ENCODE results near the gene TNIP3.

DNA sequence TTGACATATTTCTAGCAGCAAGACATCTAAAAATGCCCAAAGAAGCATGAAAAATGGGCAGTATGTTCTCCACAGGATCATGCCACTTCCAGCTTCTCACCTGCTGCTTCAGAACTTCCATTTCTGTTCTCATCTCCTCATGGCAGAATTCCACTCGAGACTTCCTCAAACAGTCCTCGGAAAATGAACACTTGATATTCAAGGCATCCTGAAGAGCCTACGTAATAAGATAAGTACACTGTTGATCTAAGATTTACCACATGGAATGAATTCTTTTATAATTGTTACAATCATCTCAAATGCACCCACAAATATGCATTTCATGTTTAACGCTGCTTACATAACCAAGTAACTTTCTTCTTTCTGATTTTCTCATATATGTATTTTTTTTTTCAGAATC lies 14.1 kb downstream of the TNIP3 start:
- TF ChIP-seq CTCF (IDR thresholded peaks at IDR 0.05) (no peak), POLR2A (IDR thresholded peaks at IDR 0.05) (no peak)
